ENCODE data around the gene ST6GALNAC2. TPM values are rescaled to one million over a fixed set of nuclear protein-coding genes. Genes with fewer than 3 reads are reported as not detected.

ST6GALNAC2 gene
- total and polyA plus RNA-seq, 2 experiments from 2014 or later = 0.31 TPM; not detected in 1

- Histone ChIP-seq H2AFZ (no peak overlapping the region), H3K36me3 (ENCODE audit: insufficient read depth) (no peaks in the 10 kb centered on the region), H3K4me2 (0 out of 2 replicates have a peak overlapping the region, but pooled peaks have one; percentile 48), H3K79me2 (replicated peaks; ENCODE audit: insufficient read depth) (no peaks in the 10 kb centered on the region), H3K4me1 (ENCODE audit: insufficient read depth) (peaks cover 22% of the 10 kb centered on the region), H3K27ac (ENCODE audit: low read depth) (no peak overlapping the region), H3K27me3 (ENCODE audit: insufficient read depth) (peaks cover 3% of the 10 kb centered on the region), H4K20me1 (replicated peaks; ENCODE audit: insufficient read depth) (no peaks in the 10 kb centered on the region), H3K9me2 (ENCODE audit: insufficient read depth) (no peaks in the 10 kb centered on the region), H3F3A (replicated peaks; ENCODE audit: low read depth) (peaks cover under 1% of the 10 kb centered on the region; the same call in 1 of the 2 replicates), H3K4me3 (no peak overlapping the region)
- H3K9me3 Mint-ChIP-seq = no peaks in the 10 kb centered on the region; the same call in 2 of the 3 replicates
- H3K27ac Mint-ChIP-seq = no peak overlapping the region
- H3K4me1 Mint-ChIP-seq = peaks cover 33% of the 10 kb centered on the region
- no peak overlapping the region for H3K4me3 Mint-ChIP-seq
- DNase-seq (ENCODE audit: low spot score) (peak; percentile 9), ATAC-seq (no peak)
- peaks cover 27% of the 10 kb centered on the region for H3K27me3 Mint-ChIP-seq (ENCODE audit: insufficient read depth, low read depth, poor library complexity)
- no peaks in the 10 kb centered on the region for H3K36me3 Mint-ChIP-seq (ENCODE audit: low read depth)
- TF ChIP-seq ZNF331 (CRISPR knock-in tag; IDR thresholded peaks at IDR 0.05; ENCODE audit: low read depth) (no peak), NANOG (IDR thresholded peaks at IDR 0.05; ENCODE audit: borderline replicate concordance) (no peak)
- TF ChIP-seq, protein P1, sequence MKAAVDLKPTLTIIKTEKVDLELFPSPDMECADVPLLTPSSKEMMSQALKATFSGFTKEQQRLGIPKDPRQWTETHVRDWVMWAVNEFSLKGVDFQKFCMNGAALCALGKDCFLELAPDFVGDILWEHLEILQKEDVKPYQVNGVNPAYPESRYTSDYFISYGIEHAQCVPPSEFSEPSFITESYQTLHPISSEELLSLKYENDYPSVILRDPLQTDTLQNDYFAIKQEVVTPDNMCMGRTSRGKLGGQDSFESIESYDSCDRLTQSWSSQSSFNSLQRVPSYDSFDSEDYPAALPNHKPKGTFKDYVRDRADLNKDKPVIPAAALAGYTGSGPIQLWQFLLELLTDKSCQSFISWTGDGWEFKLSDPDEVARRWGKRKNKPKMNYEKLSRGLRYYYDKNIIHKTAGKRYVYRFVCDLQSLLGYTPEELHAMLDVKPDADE (IDR thresholded peaks at IDR 0.05) = no peak
Measured at GRCh38 chr17:76544546-76545365, 40.9 kb downstream of the ST6GALNAC2 start.

DNA sequence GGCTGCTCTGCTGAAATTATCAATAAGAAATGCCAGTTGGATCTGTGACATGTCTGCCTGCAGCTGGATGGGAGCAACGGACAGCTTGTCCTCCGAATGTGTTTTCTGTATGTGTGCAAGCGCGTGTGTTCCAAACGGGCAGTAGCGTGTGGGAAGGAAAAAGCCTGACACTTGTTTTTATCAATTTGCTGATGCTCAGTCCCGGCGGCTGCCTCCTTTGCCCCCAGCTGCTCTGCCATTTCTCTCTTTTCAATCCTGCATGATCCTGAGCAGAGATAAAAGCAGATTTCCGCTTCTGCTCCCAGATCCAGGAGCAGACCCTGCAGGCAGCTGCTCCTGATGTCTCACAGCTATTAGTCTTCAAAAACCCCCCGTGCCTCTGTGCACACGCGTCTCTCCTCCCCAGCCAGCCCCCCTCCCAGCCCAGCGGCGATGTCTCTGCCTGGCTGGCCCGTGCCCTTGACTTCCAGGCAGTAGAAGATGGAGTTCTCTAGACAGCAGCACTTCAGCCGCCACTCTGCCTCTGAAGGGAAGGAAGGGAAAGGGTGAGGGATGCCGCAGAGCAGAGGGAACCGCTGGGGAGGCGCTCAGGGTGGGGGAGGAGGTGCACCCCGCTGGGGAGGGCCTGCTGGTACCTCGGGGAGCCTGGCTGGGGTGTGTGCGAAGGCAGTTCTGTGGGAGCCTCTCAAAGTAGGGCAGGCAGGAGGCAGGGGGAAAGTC, 41.7 kb downstream of the ST6GALNAC2 start:
- no peak overlapping the region for H2AFZ ChIP-seq
- H3K4me1 Mint-ChIP-seq = peaks cover 41% of the 10 kb centered on the region
- H3K4me2 ChIP-seq = peak overlapping the region; percentile 48; the same call in 1 of the 2 replicates
- no peaks in the 10 kb centered on the region for H3K79me2 ChIP-seq (replicated peaks; ENCODE audit: insufficient read depth)
- H3K27ac Mint-ChIP-seq = no peak overlapping the region
- no peaks in the 10 kb centered on the region for H4K20me1 ChIP-seq (replicated peaks; ENCODE audit: insufficient read depth)
- no peak overlapping the region; the same call in 2 of the 3 replicates for H3K4me3 Mint-ChIP-seq
- peaks cover 11% of the 10 kb centered on the region for H3K27me3 ChIP-seq (ENCODE audit: insufficient read depth)
- H3K27ac ChIP-seq (ENCODE audit: low read depth) = no peak overlapping the region
- no peaks in the 10 kb centered on the region for H3K36me3 ChIP-seq (ENCODE audit: insufficient read depth)
- peaks cover 33% of the 10 kb centered on the region for H3K27me3 Mint-ChIP-seq (ENCODE audit: insufficient read depth, low read depth, poor library complexity)
- H3K9me2 ChIP-seq (ENCODE audit: insufficient read depth) = no peaks in the 10 kb centered on the region
- ATAC-seq (no peak), DNase-seq (ENCODE audit: low spot score) (peak; percentile 27)
- H3K9me3 Mint-ChIP-seq = no peaks in the 10 kb centered on the region; the same call in 2 of the 3 replicates
- TF ChIP-seq JUNB (IDR thresholded peaks at IDR 0.05; ENCODE audit: unreplicated experiment) = no peak
- TF ChIP-seq NANOG (IDR thresholded peaks at IDR 0.05; ENCODE audit: borderline replicate concordance) = no peak
- no peak for TF ChIP-seq ZNF114 (CRISPR knock-in tag; IDR thresholded peaks at IDR 0.05)
- TF ChIP-seq STAT1 (IDR thresholded peaks at IDR 0.05; ENCODE audit: unreplicated experiment) = no peak
- no peak for TF ChIP-seq ZNF331 (CRISPR knock-in tag; IDR thresholded peaks at IDR 0.05; ENCODE audit: low read depth)
- TF ChIP-seq, protein P2, sequence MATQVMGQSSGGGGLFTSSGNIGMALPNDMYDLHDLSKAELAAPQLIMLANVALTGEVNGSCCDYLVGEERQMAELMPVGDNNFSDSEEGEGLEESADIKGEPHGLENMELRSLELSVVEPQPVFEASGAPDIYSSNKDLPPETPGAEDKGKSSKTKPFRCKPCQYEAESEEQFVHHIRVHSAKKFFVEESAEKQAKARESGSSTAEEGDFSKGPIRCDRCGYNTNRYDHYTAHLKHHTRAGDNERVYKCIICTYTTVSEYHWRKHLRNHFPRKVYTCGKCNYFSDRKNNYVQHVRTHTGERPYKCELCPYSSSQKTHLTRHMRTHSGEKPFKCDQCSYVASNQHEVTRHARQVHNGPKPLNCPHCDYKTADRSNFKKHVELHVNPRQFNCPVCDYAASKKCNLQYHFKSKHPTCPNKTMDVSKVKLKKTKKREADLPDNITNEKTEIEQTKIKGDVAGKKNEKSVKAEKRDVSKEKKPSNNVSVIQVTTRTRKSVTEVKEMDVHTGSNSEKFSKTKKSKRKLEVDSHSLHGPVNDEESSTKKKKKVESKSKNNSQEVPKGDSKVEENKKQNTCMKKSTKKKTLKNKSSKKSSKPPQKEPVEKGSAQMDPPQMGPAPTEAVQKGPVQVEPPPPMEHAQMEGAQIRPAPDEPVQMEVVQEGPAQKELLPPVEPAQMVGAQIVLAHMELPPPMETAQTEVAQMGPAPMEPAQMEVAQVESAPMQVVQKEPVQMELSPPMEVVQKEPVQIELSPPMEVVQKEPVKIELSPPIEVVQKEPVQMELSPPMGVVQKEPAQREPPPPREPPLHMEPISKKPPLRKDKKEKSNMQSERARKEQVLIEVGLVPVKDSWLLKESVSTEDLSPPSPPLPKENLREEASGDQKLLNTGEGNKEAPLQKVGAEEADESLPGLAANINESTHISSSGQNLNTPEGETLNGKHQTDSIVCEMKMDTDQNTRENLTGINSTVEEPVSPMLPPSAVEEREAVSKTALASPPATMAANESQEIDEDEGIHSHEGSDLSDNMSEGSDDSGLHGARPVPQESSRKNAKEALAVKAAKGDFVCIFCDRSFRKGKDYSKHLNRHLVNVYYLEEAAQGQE (IDR thresholded peaks at IDR 0.05; ENCODE audit: unreplicated experiment) = no peak
- no peak for TF ChIP-seq CTCF (conservative IDR thresholded peaks at IDR 0.05; ENCODE audit: low read depth in 2 of 2)
- peaks cover 22% of the 10 kb centered on the region for H3K4me1 ChIP-seq (ENCODE audit: insufficient read depth)
- peaks cover 5% of the 10 kb centered on the region; the same call in 1 of the 2 replicates for H3F3A ChIP-seq (replicated peaks; ENCODE audit: low read depth)
- no peak overlapping the region for H3K4me3 ChIP-seq
- H3K36me3 Mint-ChIP-seq (ENCODE audit: low read depth) = no peaks in the 10 kb centered on the region

All from GM23338 (cell line).